Glomerular visceral epithelial cell (primary cell): Measurements from ENCODE around the gene SSC5D.

Experiments used
- DNase-seq: peaks from one replicate; pipeline ENCODE4 v3.0.0-alpha.2; 2016; ENCODE audit errors: extremely low spot score

The SSC5D gene

GRCh38 chr19:55473225-55474012 is 14.8 kb upstream of the SSC5D start:
- peak; percentile 80 for DNase-seq

- peak; percentile 98 for DNase-seq
These were observed 13.7 kb upstream of the SSC5D start for GRCh38 chr19:55474269-55475265.

GRCh38 chr19:55476100-55476775 is 12.0 kb upstream of the SSC5D start, which contains the start of gene ZNF628:
ZNF628 (plus strand) TSS chr19:55476617; CDS start chr19:55479911, 3,294 bp downstream.
- DNase-seq, result peak; percentile 97

GRCh38 chr19:55477905-55478304 is 10.3 kb upstream of the SSC5D start:
- no peak for DNase-seq

- DNase-seq, result no peak
These were observed 9.9 kb upstream of the SSC5D start for GRCh38 chr19:55478364-55478763.

GRCh38 chr19:55479045-55479444 is 9.2 kb upstream of the SSC5D start:
- DNase-seq, result no peak

- DNase-seq, result no peak
These were observed 8.6 kb upstream of the SSC5D start for GRCh38 chr19:55479451-55480230.

GRCh38 chr19:55481148-55481793 is 7.0 kb upstream of the SSC5D start:
- no peak for DNase-seq

GRCh38 chr19:55481794-55482155 is 6.5 kb upstream of the SSC5D start:
- DNase-seq, result no peak

GRCh38 chr19:55482156-55482961 is 5.9 kb upstream of the SSC5D start:
- no peak for DNase-seq

- no peak for DNase-seq
These were observed 5.1 kb upstream of the SSC5D start for GRCh38 chr19:55482967-55483705.

GRCh38 chr19:55483706-55484592 is 4.3 kb upstream of the SSC5D start:
- DNase-seq, result no peak

- DNase-seq, result peak; percentile 73
These were observed 3.4 kb upstream of the SSC5D start, which contains the start of gene NAT14 for GRCh38 chr19:55484593-55485438. NAT14 (plus strand) TSS chr19:55485188; CDS start chr19:55485709, 521 bp downstream.

- DNase-seq, result no peak
These were observed 2.7 kb upstream of the SSC5D start for GRCh38 chr19:55485439-55486011.

GRCh38 chr19:55486043-55486970 is 1.9 kb upstream of the SSC5D start:
- no peak for DNase-seq
